Heart left ventricle (tissue), 13 donors: ENCODE measurements around the gene GLG1.

Experiments used
- POLR2A ChIP-seq, 2 donors: fragments of 450-650 bp; IDR thresholded peaks; one replicate each; pipeline ENCODE4 v1.6.1; 2017; ENCODE audit warnings: antibody characterized with exemption in 2 of 2, mild to moderate bottlenecking in 2 of 2, moderate library complexity in 2 of 2
- TF ChIP-seq, protein P1 (sequence below), 12 donors: fragments of 200-600 bp; sonication (generic) in 4 of 12; IDR thresholded peaks; one replicate each; pipeline versions ENCODE4 v1.5.0 to v1.8.0; 2018 to 2022; ENCODE audit warnings: antibody characterized with exemption in 12 of 12, mild to moderate bottlenecking in 5 of 12
- donor health status: ischemic (EF 13 %, LVEDD 7.1; RV severe dilation, severe dysfunction).
- donor health status: DM: no; HTN: yes; CAD: no.
- donor health status: DM: no; HTN: no; CAD: no.
- donor health status: ischemic (EF 25% LVEDD 6.9; RV normal size, moderate dysfunction).
- donor health status: ischemic (EF 25% LVEDD 5.7; RV mildly dilated, moderate dysfunction).
- donor health status: ischemic (EF 35%, LVEDD 5.7; RV mildly dilated, moderate dysfunction).
- donor health status: nonischemic (EF 11% LVEDD 7.7; RV severe dilation, severe dysfunction).
- donor health status: DM: yes; HTN: yes; CAD: no.
- donor health status: PGD.
- donor health status: ischemic (EF 29% LVEDD 5.4; RV normal size, mild dysfunction).
- donor health status: nonischemic (EF 23%, LVEDD 6.1; RV moderate dilation, normal function).

DNA sequence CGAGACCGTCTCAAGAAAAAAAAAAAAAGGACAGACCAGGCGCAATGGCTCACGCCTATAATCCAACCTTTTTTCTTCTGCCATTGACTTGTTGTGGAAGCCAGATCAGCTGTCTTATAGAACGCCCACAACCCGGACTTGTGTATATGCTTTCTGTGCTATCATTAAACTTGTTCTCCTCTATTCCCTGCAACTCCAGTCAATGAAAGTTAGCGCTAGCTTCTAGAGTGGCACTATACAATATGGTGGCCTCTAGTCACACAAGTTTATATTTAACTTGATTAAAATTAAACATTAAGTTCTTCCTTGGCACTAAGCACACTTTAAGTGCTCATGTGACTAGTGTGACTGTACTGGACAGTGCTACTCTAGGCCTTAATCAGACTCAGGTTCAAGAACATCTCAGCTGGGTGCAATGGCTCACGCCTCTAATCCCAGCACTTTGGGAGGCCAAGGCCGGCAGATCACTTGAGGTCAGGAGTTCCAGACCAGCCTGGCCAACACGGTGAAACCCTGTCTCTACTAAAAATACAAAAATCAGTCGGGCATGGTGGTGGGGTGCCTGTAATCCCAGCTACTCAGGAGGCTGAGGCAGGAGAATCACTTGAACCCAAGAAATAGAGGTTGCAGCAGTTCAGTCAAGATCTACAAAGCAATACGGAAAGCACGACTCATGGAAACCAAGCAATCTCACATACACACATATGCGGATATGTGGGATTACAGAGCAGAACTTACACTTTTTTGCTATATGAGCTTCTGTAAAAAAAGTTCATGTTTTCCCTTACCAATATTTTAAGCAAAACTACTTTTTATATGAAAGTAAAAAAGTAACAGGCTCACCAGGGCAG lies 18.8 kb upstream of the GLG1 start:
- TF ChIP-seq POLR2A (IDR thresholded peaks at IDR 0.05), result no peak
- TF ChIP-seq, protein P1, sequence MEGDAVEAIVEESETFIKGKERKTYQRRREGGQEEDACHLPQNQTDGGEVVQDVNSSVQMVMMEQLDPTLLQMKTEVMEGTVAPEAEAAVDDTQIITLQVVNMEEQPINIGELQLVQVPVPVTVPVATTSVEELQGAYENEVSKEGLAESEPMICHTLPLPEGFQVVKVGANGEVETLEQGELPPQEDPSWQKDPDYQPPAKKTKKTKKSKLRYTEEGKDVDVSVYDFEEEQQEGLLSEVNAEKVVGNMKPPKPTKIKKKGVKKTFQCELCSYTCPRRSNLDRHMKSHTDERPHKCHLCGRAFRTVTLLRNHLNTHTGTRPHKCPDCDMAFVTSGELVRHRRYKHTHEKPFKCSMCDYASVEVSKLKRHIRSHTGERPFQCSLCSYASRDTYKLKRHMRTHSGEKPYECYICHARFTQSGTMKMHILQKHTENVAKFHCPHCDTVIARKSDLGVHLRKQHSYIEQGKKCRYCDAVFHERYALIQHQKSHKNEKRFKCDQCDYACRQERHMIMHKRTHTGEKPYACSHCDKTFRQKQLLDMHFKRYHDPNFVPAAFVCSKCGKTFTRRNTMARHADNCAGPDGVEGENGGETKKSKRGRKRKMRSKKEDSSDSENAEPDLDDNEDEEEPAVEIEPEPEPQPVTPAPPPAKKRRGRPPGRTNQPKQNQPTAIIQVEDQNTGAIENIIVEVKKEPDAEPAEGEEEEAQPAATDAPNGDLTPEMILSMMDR (IDR thresholded peaks at IDR 0.05), result no peak
